ENCODE data around the gene CFD.
"Not testable (repeated sequence)": the region's sequence is repeated elsewhere in the genome, so short reads cannot be mapped to it uniquely, and the experiment has no call there.

Gene CFD

DNA sequence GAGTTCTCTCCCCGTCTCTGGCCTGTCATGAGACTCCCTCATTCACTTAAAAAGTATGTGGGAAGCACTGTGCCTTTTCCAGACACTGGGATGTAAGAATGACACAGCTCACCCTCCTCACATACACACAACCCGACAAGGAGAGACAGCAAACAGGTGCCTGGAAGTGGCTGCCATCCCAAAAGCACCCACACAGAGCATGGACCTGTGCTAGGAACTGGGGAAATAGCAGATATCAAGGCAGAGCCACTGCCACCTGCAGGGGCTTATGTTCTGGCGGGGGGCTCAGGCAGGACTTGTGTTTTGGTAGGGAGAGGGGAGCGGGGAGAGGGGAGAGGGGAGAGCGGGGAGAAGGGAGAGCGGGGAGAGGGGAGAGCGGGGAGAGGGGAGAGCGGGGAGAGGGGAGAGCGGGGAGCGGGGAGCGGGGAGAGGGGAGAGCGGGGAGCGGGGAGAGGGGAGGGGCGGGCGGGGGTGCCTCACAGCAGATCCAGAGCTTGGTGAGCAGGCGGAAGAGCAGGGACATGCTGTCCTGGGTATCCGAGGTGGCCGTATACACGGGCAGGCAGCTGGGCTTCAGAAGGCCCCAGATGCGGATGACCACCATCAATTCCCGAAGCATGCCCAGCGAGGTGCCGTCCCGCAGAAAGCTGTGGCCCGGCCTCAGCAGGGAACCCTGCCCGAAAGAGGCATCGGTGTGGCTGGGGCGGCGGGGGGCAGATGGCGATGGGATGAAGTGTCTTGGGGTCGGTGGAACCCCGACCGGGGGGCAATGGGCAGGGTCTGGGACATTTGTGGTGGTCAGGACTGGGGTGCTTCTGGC lies 12.2 kb downstream of the CFD start:
- no peak for DNase-seq (ENCODE audit: low read depth)

DNA sequence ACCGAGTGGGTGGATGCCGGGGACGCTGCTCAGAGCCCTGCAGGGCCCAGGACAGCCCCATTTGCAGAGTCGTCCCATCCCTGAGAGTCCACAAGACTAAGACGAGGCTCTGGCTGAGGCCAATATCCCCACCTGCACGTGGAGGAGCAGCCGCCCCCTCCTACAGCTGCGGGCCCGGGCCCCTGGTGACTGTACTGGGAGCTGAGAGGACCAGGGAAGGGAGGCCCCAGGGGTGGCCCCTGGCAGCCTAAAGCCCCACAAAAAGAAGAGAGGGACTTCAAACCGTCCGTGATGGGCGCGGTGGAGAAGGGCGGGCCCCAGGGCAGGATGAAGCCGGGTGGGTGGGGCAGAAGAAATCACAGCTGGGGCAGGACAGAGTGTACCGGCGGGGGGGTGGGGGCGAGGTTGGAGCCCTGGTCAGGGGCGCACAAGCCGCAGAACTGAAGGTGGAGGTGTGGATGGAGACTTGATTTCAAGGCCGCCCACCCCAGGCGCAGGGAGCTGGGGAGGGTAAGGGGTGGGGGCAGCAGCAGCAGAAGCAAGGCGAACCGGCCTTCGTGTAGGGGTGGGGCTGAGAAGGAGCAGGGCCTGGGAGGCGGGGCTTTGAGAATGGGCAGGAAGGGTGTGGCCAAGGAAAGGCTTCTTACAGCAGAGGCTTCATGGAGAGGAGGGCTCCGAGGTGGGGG lies 12.9 kb downstream of the CFD start:
- DNase-seq (ENCODE audit: low read depth): peak; percentile 71

DNA sequence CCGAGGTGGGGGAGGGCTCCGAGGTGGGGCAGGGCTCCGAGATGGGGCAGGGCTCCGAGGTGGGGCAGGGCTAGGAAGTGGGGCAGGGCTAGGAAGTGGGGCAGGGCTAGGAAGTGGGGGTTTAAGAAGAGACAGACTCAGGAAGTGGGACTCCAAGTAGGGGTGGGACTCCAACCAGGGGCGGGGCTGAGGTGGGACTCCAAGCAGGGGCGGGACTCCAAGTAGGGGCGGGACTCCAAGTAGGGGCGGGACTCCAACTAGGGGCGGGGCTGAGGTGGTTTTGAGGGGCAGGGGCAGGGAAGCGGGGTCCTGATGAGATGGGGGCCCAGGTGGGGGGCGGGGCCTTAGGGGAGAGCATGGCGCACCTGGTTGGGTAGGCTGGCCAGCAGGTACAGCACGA lies 13.6 kb downstream of the CFD start:
- peak; percentile 46 for DNase-seq (ENCODE audit: low read depth)

DNA sequence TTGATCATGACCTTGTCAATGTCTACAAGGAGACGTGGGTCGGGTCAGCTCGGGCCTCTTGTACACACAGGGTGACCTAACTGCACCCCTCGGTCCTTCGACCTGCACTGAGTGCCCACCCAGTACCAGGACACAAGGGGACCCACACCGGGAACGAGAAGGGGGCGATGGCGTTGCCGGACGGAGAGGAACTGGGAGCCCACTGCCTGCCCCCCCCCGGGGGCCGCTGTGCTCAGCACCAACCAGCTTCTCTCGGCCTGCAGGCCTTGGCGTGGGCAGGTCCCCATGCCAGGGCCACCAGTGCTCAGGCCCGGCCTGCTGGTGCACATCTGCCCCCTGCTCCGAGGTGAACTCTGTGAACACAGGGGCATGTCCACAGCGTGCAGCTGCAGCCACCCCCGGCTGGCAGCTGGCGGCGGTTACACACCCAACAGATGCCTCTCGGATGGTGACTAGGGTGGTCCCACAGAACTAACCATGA lies 14.1 kb downstream of the CFD start:
- no peak for DNase-seq (ENCODE audit: low read depth)

DNA sequence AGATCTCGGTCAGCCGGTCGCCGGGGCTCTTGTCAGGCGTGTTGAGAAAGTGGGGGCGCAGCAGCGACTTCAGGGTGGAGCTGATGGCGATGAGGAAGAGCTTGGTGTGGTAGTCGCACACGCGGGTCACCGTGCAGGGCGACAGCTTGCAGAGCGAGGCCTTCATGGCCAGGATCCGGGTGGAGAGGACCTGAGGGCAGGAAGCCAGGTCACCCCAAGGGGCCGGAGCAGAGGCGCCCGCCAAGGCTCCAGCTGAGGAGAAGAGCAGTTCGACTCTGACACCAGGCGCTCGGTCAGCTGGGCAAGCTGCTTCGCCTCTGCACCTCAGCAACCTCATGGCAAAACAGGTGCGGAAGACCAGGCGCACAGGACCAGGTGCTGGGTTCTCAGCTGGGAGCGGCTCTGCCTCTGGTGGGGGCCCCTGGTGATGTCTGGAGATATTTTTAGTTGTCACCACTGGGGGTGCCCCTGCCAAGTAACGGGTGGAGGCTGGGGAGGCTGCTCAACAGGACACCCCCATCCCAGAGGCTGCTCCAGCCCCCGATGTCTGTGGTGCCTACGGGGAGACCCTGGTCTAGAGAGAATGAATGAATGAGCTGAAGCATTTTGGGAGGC lies 15.9 kb downstream of the CFD start:
- no peak for DNase-seq (ENCODE audit: low read depth)

DNA sequence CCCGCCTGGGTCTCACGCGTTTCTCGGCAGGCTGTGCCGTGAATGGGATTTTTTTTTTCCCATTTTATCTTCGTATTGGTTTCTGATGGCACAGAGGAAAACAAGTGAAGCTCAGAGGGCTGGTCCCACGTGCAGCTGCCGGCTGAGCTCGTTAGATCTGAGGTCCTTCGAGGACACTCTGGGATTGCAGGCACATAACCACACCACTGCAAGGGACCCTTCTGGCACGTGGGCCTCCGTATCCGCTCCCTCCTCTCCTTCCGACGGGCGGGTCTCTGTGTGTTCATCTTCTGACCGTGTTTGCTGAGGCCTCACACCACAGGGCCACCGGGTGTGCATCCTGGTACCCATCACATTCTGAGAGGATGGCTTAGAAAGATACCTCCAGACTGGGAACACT lies 16.6 kb downstream of the CFD start:
- DNase-seq (ENCODE audit: low read depth): no peak

DNA sequence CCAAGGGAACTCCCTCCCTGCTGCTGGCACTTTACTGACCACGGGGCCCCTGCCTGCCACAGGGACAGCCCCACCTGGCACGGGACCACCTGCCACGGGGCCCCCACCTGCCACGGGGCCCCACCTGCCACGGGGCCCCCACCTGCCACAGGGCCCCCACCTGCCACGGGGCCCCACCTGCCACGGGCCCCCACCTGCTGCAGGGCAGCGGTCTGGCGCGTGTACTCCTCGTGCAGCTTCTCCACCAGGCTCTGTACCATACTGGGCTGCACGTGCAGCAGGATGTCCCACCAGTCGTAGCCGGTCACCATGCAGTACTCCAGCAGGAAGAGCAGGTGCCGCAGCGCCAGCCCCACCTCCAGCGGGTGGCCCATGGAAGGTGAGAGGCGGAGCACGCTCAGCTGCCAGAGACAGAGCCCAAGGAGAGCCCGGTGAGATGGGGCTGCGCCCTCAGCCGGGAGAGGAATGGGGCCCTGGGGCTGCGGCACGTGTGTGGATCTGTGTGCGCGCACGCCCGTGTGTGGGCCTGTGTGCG lies 17.4 kb downstream of the CFD start:
- DNase-seq (ENCODE audit: low read depth): no peak

DNA sequence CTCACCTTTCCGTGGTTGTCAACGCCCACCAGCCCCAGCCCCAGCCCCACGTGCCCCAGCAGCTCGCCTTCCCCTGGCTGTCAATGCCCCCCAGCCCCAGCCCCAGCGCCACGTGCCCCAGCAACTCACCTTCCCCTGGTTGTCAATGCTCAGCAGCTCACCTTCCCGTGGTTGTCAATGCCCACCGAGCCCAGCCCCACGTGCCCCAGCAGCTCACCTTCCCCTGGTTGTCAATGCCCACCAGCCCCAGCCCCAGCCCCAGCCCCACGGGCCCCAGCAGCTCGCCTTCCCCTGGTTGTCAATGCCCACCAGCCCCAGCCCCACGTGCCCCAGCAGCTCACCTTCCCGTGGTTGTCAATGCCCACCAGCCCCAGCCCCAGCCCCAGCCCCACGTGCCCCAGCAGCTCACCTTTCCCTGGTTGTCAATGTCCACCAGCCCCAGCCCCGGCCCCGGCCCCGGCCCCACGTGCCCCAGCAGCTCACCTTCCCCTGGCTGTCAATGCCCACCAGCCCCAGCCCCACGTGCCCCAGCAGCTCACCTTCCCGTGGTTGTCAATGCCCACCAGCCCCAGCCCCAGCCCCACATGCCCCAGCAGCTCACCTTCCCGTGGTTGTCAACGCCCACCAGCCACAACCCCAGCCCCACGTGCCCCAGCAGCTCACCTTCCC lies 18.7 kb downstream of the CFD start:
- not testable (repeated sequence) for DNase-seq (ENCODE audit: low read depth)

DNA sequence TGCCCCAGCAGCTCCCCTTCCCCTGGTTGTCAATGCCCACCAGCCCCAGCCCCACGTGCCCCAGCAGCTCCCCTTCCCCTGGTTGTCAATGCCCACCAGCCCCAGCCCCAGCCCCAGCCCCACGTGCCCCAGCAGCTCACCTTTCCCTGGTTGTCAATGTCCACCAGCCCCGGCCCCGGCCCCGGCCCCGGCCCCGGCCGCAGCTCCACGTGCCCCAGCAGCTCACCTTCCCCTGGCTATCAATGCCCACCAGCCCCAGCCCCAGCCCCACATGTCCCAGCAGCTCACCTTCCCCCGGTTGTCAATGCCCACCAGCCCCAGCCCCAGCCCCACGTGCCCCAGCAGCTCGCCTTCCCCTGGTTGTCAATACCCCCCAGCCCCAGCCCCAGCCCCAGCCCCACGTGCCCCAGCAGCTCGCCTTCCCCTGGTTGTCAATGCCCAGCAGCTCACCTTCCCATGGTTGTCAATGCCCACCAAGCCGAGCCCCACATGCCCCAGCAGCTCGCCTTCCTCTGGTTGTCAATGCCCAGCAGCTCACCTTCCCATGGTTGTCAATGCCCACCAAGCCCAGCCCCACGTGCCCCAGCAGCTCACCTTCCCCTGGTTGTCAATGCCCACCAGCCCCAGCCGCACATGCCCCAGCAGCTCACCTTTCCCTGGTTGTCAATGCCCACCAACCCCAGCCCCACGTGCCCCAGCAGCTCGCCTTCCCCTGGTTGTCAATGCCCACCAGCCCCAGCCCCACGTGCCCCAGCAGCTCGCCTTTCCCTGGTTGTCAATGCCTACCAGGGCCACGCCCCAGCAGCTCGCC lies 19.5 kb downstream of the CFD start:
- not testable (repeated sequence) for DNase-seq (ENCODE audit: low read depth)

DNA sequence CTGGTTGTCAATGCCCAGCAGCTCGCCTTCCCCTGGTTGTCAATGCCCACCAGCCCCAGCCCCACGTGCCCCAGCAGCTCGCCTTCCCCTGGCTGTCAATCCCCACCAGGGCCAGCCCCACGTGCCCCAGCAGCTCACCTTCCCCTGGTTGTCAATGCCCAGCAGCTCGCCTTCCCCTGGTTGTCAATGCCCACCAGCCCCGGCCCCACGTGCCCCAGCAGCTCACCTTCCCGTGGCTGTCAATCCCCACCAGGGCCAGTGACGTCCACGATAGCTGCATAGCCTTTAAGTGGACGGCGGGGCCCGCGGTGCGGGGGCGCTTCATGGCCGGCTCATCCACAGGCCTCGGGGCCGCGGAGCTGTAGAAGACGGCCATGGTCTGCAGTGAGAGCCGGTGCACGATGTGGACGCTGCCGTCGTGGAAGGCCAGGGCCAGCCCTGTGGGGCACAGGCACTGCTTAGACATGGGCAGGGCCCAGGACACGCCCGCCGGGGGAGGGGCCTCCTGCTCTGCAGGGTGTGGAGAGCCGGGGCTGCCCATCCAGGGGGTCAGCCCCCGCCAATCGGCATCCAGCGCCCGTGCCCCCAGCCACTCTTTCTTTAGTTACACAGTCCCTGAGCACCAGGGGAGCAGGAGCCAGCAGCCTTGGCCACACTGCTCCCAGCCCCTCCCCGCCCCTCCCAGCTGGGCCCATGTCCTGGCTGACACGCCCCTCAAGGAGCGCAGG lies 20.4 kb downstream of the CFD start:
- no peak for DNase-seq (ENCODE audit: low read depth)

DNA sequence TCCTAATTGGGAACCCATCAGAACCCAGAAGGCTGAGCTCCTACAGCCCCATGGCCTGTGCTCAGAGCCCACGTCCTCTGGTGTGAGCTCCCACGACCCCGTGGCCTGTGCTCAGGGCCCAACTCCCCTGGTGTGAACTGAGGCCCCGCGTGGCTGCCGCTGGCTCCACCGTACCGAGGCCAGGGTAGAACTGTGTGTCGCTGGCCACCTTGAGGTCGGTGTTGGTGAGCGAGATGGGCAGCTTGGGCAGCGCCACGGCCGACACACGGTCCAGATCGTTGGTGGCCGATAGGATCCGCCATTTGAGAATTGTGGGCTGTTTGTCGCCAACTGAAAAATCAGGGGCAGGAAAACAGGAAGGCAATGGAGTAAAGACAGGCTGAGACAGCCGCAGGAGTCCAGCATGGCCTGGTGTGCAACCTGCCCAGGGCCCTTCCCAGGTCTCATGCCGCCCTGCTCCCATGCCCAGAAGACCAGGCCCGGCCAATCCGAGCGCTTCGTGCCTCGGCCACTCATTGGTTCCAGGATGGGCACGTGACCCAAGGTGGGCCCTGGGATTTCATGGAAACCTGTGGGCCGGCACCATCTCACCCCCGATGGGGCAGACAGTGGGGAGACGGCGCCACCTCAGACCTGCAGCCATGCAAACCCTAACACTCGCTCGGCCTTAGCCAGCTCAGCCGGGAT lies 22.1 kb downstream of the CFD start:
- DNase-seq (ENCODE audit: low read depth): no peak

DNA sequence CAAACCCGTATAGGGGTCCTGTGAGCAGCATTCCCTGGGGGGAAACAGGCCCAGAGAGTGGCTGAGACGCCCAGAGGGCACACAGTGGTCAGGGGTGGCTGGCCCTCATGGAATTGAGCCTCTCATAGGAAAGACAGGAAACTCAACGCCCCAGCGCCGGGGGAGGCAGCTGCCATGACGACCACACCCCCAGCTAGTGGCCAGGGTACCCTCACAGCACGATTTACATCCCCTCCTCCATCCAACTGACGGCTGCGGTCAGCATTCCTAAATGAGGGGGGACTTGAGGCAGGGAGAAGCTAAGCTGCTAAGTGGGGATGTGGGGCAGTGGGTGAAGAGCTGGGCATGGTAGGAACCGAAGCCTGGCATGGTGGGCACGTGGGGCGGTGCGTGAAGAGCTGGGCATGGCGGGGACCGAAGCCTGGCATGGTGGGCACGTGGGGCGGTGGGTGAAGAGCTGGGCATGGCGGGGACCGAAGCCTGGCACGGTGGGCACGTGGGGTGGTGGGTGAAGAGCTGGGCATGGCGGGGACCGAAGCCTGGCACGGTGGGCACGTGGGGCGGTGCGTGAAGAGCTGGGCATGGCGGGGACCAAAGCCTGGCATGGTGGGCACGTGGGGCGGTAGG lies 23.5 kb downstream of the CFD start:
- DNase-seq (ENCODE audit: low read depth): no peak

DNA sequence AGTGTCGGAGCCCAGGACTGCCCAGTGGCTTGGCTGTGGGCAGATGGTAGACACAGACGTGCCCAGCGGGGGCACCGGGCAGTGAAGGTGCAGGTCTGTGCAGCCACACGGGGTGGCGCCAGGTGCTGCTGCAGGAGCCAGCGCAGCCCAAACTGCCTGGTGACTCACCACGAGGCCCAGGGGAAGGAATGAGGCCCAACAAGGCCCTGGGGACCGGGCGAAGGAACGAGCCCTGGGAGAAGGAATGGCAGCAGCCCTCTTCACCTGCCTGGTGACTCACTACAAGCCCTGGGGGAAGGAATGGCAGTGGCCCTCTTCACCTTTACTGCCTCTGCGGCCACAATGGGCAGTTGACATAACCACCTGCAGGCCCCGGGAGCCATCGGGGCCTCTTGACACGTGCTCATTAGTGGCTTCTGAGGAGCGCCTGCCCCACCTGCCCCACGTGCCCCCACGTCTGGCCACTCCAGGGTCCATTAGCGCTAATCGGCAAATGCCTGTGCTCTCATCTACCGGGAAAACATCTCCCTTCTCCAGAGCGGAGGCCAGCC lies 24.3 kb downstream of the CFD start:
- no peak for DNase-seq (ENCODE audit: low read depth)

DNA sequence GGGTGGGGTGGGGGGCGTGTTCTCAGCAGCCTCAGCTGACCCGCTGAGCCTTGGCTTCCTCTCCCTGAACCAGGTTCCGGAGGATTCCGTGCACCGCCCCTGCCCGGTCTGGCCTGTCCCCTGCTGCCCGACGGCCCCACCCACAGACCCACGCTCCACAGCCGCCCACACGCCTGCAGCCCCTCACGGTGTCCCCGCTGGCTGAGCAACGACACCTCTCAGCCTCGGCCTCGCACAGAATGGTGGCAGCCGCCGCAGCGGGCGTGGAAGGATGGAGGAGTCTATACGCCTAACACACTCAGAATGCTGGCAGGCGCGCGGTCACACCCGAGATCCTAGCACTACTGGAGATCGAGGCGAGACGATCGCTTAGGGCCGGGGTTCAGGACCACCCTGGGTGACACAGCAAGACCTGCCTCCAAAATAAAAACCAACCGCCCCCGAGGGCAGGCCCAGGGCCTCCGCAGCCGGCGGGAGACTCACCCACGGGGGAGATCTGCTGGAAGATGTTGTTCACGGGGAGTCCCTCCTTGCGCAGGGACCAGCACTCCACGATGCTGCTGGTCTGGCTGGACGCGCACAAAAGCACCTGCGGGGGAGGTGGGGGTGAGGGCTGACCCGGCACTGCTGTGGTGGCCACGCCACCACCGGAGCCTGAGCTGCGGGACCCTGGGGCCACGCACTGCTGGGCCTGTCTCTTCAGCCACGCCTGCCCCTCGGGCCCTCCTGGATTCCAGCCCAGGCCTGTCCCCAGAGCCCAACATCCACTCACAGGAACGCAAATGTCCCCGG lies 25.2 kb downstream of the CFD start:
- no peak for DNase-seq (ENCODE audit: low read depth)

DNA sequence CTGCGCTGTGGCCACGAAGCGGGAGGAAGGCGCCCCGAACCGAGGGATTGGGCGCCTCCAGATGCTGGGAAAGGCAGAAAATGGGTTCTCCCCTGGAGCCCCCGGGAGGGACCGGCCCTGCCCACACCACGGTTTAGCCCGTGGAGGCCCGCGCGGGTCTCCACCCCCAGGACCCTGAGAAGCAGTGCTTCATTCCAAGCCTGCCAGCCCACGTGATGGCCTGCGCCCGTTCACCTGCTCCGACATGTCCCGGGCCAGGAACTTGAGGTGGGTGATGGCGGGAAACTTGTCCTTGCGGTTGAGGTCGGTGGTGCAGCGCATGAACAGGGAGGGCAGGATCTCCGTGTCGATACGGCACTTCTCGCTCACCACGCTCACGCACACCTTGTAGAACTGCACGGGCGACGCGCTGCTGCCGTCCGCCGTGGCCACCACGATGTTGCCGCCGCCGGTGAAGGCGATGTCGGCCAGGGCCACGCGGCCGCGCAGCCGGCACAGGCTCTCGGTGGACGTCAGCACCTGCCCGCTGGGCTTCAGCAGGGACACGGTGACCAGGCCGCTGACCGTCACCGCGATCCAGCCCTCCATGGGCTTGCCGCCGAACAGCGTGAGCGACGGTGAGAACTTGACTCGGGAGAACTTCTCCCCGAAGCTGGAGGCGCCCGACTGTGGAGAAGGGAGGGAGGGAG lies 26.2 kb downstream of the CFD start:
- DNase-seq (ENCODE audit: low read depth): no peak

DNA sequence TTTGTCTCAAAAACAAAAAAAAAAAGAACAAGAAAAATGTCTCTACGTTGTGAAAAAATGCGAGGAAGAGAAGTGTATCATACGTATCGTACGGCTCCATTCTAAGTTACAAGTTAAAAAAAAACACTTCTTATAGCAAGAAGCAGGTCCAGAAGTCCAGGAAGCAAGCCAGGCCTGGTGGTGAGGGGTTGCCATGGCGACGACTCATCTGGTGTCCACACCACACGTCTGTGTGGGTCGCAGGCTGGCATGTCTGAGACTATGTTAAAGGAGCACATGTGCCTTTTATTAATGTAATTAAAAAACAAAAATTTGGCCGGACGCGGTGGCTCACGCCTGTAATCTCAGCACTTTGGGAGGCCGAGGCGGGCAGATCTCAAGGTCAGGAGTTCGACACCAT lies 27.6 kb downstream of the CFD start:
- no peak for DNase-seq (ENCODE audit: low read depth)

DNA sequence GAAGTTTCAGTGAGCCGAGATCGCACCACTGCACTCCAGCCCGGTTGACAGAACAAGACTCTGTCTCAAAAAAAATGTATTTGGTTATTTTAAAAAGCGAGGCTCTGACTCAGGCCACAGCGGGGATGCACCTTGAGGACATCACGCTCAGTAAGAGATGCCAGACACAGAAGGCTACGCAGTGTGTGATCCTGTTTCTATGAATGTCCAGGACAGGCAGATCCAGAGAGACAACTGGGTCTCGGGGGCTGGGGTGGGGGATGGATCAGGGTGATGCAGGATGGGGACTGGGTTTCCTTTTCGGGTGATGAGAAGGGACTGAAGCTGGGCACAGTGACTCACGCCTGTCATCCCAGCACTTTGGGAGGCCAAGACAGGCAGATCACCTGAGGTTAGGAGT lies 28.1 kb downstream of the CFD start:
- no peak for DNase-seq (ENCODE audit: low read depth)
